Thyroid gland (tissue), 4 donors: ENCODE measurements around the gene TMPRSS11A. TPM values are rescaled to one million over a fixed set of nuclear protein-coding genes. Genes with fewer than 3 reads are reported as not detected.

ENCODE experiments used
- DNase-seq, 2 donors: peaks; one replicate each; pipeline ENCODE4 v3.0.0-alpha.2; 2019
- H3K27ac ChIP-seq, 3 donors: fragments of 200-600 bp; sonication (generic); 1 replicate in 2 of 3; 2 replicates in 1 of 3; pipeline ENCODE4 v1.5.1; 2016 to 2019; ENCODE audit warnings: mild to moderate bottlenecking in 1 of 3, moderate library complexity in 1 of 3
- H3K27me3 ChIP-seq: fragments of 200-600 bp; sonication (generic); one replicate; pipeline ENCODE4 v1.5.1; 2019
- H3K36me3 ChIP-seq, 2 donors: fragments of 200-600 bp; sonication (generic); one replicate each; pipeline ENCODE4 v1.5.1; 2016 to 2019
- H3K4me1 ChIP-seq, 2 donors: fragments of 200-600 bp; sonication (generic); one replicate each; pipeline ENCODE4 v1.5.1; 2017 to 2019
- H3K4me3 ChIP-seq, 3 donors: fragments of 200-600 bp; sonication (generic); replicated peaks in 1 of 3; 1 replicate in 2 of 3; 2 replicates in 1 of 3; pipeline ENCODE4 v1.5.1; 2016; ENCODE audit warnings: mild to moderate bottlenecking in 1 of 3
- H3K9me3 ChIP-seq: fragments of 200-600 bp; sonication (generic); one replicate; pipeline ENCODE4 v1.5.1; 2017
- POLR2A ChIP-seq, 2 donors: fragments of 450-650 bp; IDR thresholded peaks; one replicate each; pipeline ENCODE4 v1.6.1; 2017; ENCODE audit warnings: antibody characterized with exemption in 2 of 2, mild to moderate bottlenecking in 2 of 2, moderate library complexity in 1 of 2
- WGBS, 2 donors: methylation state at CpG; one replicate each; pipeline ENCODE4 v1.1.5; 2017; 5-methylcytosine and 5-hydroxymethylcytosine counted together
- intact Hi-C: fragments of 100-400 bp; cut with DNase I; formaldehyde crosslinking; loops from one replicate; pipeline ENCODE4 v1.15.1; 2023
- total RNA-seq, 4 donors: library from RNA; depleted of rRNA; stranded (reverse); fragments of >200 nt; gene quantifications; one replicate each; pipeline ENCODE4 v1.2.3, GENCODE V29; 2016
- TF ChIP-seq, protein P1 (sequence below), 6 experiments: fragments of 200-600 bp in 3 of 6; fragments of 450-650 bp in 3 of 6; sonication (generic) in 3 of 6; IDR thresholded peaks; one replicate each; pipeline ENCODE4 v1.5.1; 2016 to 2019; ENCODE audit warnings: antibody characterized with exemption in 6 of 6, mild to moderate bottlenecking in 2 of 6, inconsistent platforms in 1 of 6, moderate library complexity in 1 of 6

The TMPRSS11A gene
- total RNA-seq, 4 donors from 2014 or later, result not detected

DNA sequence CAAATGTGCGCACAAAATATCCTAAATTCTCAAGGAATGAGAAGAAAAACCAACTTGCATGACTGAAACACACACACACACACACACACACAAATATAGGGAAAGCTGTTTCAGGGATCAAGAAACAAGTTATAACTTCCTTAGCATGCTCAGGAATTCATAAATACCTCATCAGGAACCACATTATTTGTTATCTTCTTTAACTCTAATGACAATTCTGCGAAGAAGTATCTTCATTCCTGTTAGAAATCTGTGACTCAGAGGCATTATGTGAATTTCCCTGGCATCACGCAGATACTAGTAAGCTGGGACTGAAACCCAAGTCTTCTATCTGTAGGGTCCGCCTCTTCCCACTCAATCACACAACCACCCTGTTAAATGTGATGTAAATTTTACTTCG, 30.3 kb downstream of the TMPRSS11A start:
- WGBS, 2 donors, result 93 to 94% methylated on average over 5 of the region's 5 CpGs
- TF ChIP-seq, protein P1, sequence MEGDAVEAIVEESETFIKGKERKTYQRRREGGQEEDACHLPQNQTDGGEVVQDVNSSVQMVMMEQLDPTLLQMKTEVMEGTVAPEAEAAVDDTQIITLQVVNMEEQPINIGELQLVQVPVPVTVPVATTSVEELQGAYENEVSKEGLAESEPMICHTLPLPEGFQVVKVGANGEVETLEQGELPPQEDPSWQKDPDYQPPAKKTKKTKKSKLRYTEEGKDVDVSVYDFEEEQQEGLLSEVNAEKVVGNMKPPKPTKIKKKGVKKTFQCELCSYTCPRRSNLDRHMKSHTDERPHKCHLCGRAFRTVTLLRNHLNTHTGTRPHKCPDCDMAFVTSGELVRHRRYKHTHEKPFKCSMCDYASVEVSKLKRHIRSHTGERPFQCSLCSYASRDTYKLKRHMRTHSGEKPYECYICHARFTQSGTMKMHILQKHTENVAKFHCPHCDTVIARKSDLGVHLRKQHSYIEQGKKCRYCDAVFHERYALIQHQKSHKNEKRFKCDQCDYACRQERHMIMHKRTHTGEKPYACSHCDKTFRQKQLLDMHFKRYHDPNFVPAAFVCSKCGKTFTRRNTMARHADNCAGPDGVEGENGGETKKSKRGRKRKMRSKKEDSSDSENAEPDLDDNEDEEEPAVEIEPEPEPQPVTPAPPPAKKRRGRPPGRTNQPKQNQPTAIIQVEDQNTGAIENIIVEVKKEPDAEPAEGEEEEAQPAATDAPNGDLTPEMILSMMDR (IDR thresholded peaks at IDR 0.05), result no peak
- TF ChIP-seq POLR2A (IDR thresholded peaks at IDR 0.05), result no peak
- no peak overlapping the region for H3K4me3 ChIP-seq
- H3K4me1 ChIP-seq, result no peaks in the 10 kb centered on the region
- no peak for DNase-seq
- intact Hi-C loops, result no loop called here
- no peak overlapping the region for H3K27ac ChIP-seq
- H3K9me3 ChIP-seq, result no peaks in the 10 kb centered on the region
- H3K27me3 ChIP-seq, result no peaks in the 10 kb centered on the region
- no peaks in the 10 kb centered on the region for H3K36me3 ChIP-seq

DNA sequence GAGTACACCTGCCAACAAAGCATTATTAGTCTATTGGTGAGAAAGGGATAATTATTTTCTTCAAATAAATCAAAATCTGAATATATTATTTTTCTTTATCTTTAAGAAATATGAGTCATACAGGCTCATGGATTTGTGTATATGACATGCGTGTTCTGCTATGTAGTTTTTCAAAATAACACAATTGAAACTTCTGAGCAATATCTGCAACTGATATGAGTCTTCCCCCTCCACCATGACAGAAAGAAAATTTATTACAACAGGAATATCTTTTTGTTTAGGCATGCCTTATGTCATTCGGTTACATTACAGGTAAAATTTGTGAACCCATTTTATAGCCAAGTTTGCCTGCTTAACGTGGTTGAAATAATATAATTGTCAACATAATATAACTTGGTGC, 32.0 kb downstream of the TMPRSS11A start:
- Histone ChIP-seq H3K36me3 (no peaks in the 10 kb centered on the region), H3K4me3 (no peak overlapping the region), H3K27me3 (no peaks in the 10 kb centered on the region), H3K27ac (no peak overlapping the region), H3K9me3 (no peaks in the 10 kb centered on the region), H3K4me1 (no peaks in the 10 kb centered on the region)
- intact Hi-C loops, result no loop called here
- 94 to 97% methylated on average over 3 of the region's 3 CpGs for WGBS, 2 donors
- TF ChIP-seq POLR2A (IDR thresholded peaks at IDR 0.05), result no peak
- TF ChIP-seq, protein P1 (IDR thresholded peaks at IDR 0.05), result no peak
- DNase-seq, result no peak

DNA sequence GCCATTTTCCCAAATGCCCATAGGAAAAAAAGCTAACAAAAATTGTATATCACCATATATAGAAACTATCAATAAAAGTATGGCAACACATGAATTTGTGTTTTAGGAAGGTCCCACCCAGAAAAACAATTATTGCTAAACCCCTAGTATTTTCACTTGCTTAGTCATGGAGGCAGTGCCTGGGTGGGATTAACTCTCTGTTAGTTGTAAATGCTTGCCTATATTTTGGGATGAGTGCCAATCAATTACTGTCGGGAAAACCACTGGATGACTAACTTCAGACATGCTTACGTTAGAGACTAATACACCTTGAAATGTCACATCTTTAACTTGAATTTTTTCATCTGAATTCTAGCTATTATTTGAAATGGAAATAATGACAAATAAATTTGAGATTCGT, 33.9 kb downstream of the TMPRSS11A start:
- Histone ChIP-seq H3K9me3 (no peaks in the 10 kb centered on the region), H3K4me1 (no peaks in the 10 kb centered on the region), H3K27me3 (no peaks in the 10 kb centered on the region), H3K27ac (no peak overlapping the region), H3K4me3 (no peak overlapping the region), H3K36me3 (no peaks in the 10 kb centered on the region)
- TF ChIP-seq POLR2A (IDR thresholded peaks at IDR 0.05), result no peak
- TF ChIP-seq, protein P1 (IDR thresholded peaks at IDR 0.05), result no peak
- no peak for DNase-seq
- intact Hi-C loops, result no loop called here
- whole genome bisulfite sequencing, 2 donors, result 62 to 71% methylated on average over 3 of the region's 3 CpGs

DNA sequence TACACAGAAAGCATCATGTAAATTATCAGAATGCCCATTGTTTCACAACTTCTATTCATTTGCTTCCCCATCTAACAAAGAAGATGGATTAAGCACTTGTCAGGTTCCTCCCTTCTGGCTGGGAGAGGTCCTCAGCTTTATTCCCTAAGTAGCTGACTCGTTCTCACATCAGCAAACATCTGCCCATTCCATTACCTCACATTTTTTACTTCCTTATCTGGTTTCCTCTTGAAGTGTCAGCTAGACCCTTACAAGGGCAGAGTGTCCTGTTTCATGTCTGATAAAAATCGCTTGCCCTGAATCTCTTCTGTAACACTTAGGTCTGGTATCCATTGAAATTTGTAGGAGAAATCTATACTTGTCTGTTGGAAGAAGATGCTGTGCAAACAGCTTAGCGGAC, 34.7 kb downstream of the TMPRSS11A start:
- Histone ChIP-seq H3K36me3 (no peaks in the 10 kb centered on the region), H3K27me3 (no peaks in the 10 kb centered on the region), H3K4me1 (no peaks in the 10 kb centered on the region), H3K27ac (no peak overlapping the region), H3K9me3 (no peaks in the 10 kb centered on the region), H3K4me3 (no peak overlapping the region)
- no peak for DNase-seq
- no peak for TF ChIP-seq POLR2A (IDR thresholded peaks at IDR 0.05)
- TF ChIP-seq, protein P1 (IDR thresholded peaks at IDR 0.05), result no peak
- intact Hi-C loops, result no loop called here
- WGBS, 2 donors, result 19 to 30% methylated on average over 3 of the region's 3 CpGs

DNA sequence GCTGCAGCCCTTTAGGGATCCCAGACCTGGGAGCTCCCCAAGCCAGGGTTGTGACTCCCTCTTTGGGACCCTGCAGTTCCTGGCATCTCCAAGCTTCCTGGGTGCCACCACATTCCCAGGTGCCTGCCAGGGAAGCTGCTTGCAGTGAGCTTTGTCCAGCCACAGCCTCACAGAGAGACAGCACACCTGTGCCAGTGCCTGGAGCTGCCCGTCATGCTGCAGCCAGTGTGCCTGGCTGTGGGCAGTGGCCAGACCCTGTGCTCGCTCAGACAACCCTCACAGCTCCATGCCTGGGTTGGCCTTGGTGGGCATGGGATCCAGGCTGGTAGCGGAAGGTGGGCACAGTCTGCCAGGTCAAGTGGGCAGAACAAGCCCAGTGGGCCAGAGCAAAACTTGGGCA, 36.0 kb downstream of the TMPRSS11A start:
- DNase-seq, result no peak
- Histone ChIP-seq H3K9me3 (no peaks in the 10 kb centered on the region), H3K27me3 (no peaks in the 10 kb centered on the region), H3K4me1 (no peaks in the 10 kb centered on the region), H3K27ac (no peak overlapping the region), H3K4me3 (no peak overlapping the region), H3K36me3 (no peaks in the 10 kb centered on the region)
- 83 to 90% methylated on average over 1 to 3 of the region's 3 CpGs for WGBS, 2 donors
- intact Hi-C loops, result no loop called here
- TF ChIP-seq, protein P1 (IDR thresholded peaks at IDR 0.05), result no peak
- no peak for TF ChIP-seq POLR2A (IDR thresholded peaks at IDR 0.05)
